SK-N-MC (cell line): ENCODE measurements around the gene HMG20B.
"Not testable (repeated sequence)": the region's sequence is repeated elsewhere in the genome, so short reads cannot be mapped to it uniquely, and the experiment has no call there.

Source experiments
- DNase-seq: peaks from one replicate; pipeline ENCODE4 v3.0.0-alpha.2; 2011; ENCODE audit warnings: low read depth, low spot score
- H3K27ac ChIP-seq: fragments of 200-600 bp; sonication (generic); 2 replicates; pipeline ENCODE4 v1.5.1; 2016; ENCODE audit warnings: mixed run types
- H3K36me3 ChIP-seq: fragments of 200-600 bp; sonication (generic); 2 replicates; pipeline ENCODE4 v1.6.1; 2017; ENCODE audit warnings: antibody characterized with exemption, low read length, mixed read lengths; ENCODE audit not compliant: insufficient read depth
- H3K4me3 ChIP-seq: fragments of 200-600 bp; sonication (generic); 2 replicates; pipeline ENCODE4 v1.5.1; 2016
- H3K9ac ChIP-seq: fragments of 200-600 bp; sonication (generic); 2 replicates; pipeline ENCODE4 v1.8.0; 2017; ENCODE audit warnings: mixed run types, mixed read lengths; ENCODE audit not compliant: insufficient read length
- H3K9me3 ChIP-seq: fragments of 200-600 bp; sonication (generic); 2 replicates; pipeline ENCODE4 v1.6.1; 2017; ENCODE audit warnings: low read depth, mild to moderate bottlenecking, antibody characterized with exemption, low read length, moderate library complexity, mixed read lengths
- EZH2 ChIP-seq: fragments of 200-600 bp; sonication (generic); IDR thresholded peaks from one replicate; pipeline ENCODE4 v1.6.1; 2017; ENCODE audit warnings: antibody characterized with exemption
- FOXP2 ChIP-seq: optimal IDR thresholded peaks from 2 replicates; pipeline ENCODE3; 2011; ENCODE audit warnings: mild to moderate bottlenecking, moderate library complexity; ENCODE audit not compliant: insufficient read depth; ENCODE audit errors: extremely low read length, control extremely low read depth
- POLR2AphosphoS5 ChIP-seq: IDR thresholded peaks from 2 replicates; pipeline ENCODE4 v1.6.1; 2012; ENCODE audit warnings: mild to moderate bottlenecking, low read depth, low read length, borderline replicate concordance

The HMG20B gene

GRCh38 chr19:3528539-3529211 lies 44.1 kb upstream of the HMG20B start:
- Histone ChIP-seq H3K4me3 (no peak overlapping the region), H3K36me3 (peaks cover 40% of the 10 kb centered on the region; the same call in 1 of the 2 replicates), H3K27ac (no peak overlapping the region), H3K9ac (no peak overlapping the region), H3K9me3 (no peaks in the 10 kb centered on the region)
- TF ChIP-seq FOXP2 (no peak), EZH2 (no peak), POLR2AphosphoS5 (no peak)
- DNase-seq: no peak

GRCh38 chr19:3529299-3529698 lies 43.4 kb upstream of the HMG20B start:
- DNase-seq, H3K4me3 ChIP-seq, H3K9ac ChIP-seq, H3K9me3 ChIP-seq, H3K27ac ChIP-seq: not testable (repeated sequence)
- H3K36me3 ChIP-seq: peaks cover 35% of the 10 kb centered on the region; the same call in 1 of the 2 replicates

GRCh38 chr19:3530389-3530788 lies 42.4 kb upstream of the HMG20B start:
- TF ChIP-seq POLR2AphosphoS5 (no peak), EZH2 (no peak), FOXP2 (no peak)
- H3K9ac ChIP-seq: no peak overlapping the region
- no peak overlapping the region for H3K4me3 ChIP-seq
- peaks cover 37% of the 10 kb centered on the region; the same call in 1 of the 2 replicates for H3K36me3 ChIP-seq
- no peak for DNase-seq
- no peaks in the 10 kb centered on the region for H3K9me3 ChIP-seq
- no peak overlapping the region for H3K27ac ChIP-seq

- TF ChIP-seq EZH2 (no peak), POLR2AphosphoS5 (no peak), FOXP2 (no peak)
Observed at GRCh38 chr19:3531716-3532115, 41.0 kb upstream of the HMG20B start.

GRCh38 chr19:3532154-3532786 lies 40.5 kb upstream of the HMG20B start:
- TF ChIP-seq EZH2 (no peak), FOXP2 (no peak), POLR2AphosphoS5 (no peak)
- no peak overlapping the region for H3K27ac ChIP-seq

More at GRCh38 chr19:3531716-3532115, 41.0 kb upstream of the HMG20B start:
- Histone ChIP-seq H3K27ac (no peak overlapping the region), H3K9ac (no peak overlapping the region), H3K4me3 (no peak overlapping the region), H3K36me3 (peaks cover 32% of the 10 kb centered on the region; the same call in 1 of the 2 replicates), H3K9me3 (no peaks in the 10 kb centered on the region)
- DNase-seq: no peak

GRCh38 chr19:3533033-3533432 lies 39.7 kb upstream of the HMG20B start:
- TF ChIP-seq EZH2 (no peak), FOXP2 (no peak), POLR2AphosphoS5 (no peak)
- Histone ChIP-seq H3K27ac (no peak overlapping the region), H3K9ac (no peak overlapping the region), H3K9me3 (no peaks in the 10 kb centered on the region), H3K36me3 (peaks cover 24% of the 10 kb centered on the region; the same call in 1 of the 2 replicates), H3K4me3 (no peak overlapping the region)
- no peak for DNase-seq

More at GRCh38 chr19:3532154-3532786, 40.5 kb upstream of the HMG20B start:
- H3K9me3 ChIP-seq: no peaks in the 10 kb centered on the region
- H3K9ac ChIP-seq: no peak overlapping the region
- no peak overlapping the region for H3K4me3 ChIP-seq
- peaks cover 27% of the 10 kb centered on the region; the same call in 1 of the 2 replicates for H3K36me3 ChIP-seq
- no peak for DNase-seq

- no peaks in the 10 kb centered on the region for H3K9me3 ChIP-seq
- no peak for DNase-seq
- no peak overlapping the region for H3K4me3 ChIP-seq
- H3K27ac ChIP-seq: no peak overlapping the region
- H3K9ac ChIP-seq: no peak overlapping the region
- TF ChIP-seq POLR2AphosphoS5: no peak
- no peak for TF ChIP-seq EZH2
- no peak for TF ChIP-seq FOXP2
- H3K36me3 ChIP-seq: peaks cover 24% of the 10 kb centered on the region; the same call in 1 of the 2 replicates
Observed at GRCh38 chr19:3533563-3534216, 39.1 kb upstream of the HMG20B start.

- H3K9ac ChIP-seq: no peak overlapping the region
- peaks cover 24% of the 10 kb centered on the region; the same call in 1 of the 2 replicates for H3K36me3 ChIP-seq
Observed at GRCh38 chr19:3534375-3535234, 38.1 kb upstream of the HMG20B start.

More at GRCh38 chr19:3534375-3535234, 38.1 kb upstream of the HMG20B start:
- Histone ChIP-seq H3K4me3 (no peak overlapping the region), H3K27ac (no peak overlapping the region), H3K9me3 (no peaks in the 10 kb centered on the region)
- TF ChIP-seq POLR2AphosphoS5 (no peak), EZH2 (no peak), FOXP2 (no peak)
- DNase-seq: no peak
